Umbilical cord (tissue), 2 donors: ENCODE measurements around the gene AMBRA1. TPM values are rescaled to one million over a fixed set of nuclear protein-coding genes. Genes with fewer than 3 reads are reported as not detected.
"Not testable (repeated sequence)": the region's sequence is repeated elsewhere in the genome, so short reads cannot be mapped to it uniquely, and the experiment has no call there.

Experiments used
- DNase-seq: peaks from one replicate; pipeline ENCODE4 v3.0.0-alpha.2; 2015; ENCODE audit warnings: low spot score
- total RNA-seq: library from RNA; depleted of rRNA; stranded (reverse); fragments of >200 nt; gene quantifications from one replicate; pipeline ENCODE4 v1.2.3, GENCODE V29; 2014; ENCODE audit warnings: low replicate concordance; ENCODE audit not compliant: insufficient read depth

The AMBRA1 gene
- total RNA-seq, 1 donor from 2014 or later = 48.6 TPM

DNA sequence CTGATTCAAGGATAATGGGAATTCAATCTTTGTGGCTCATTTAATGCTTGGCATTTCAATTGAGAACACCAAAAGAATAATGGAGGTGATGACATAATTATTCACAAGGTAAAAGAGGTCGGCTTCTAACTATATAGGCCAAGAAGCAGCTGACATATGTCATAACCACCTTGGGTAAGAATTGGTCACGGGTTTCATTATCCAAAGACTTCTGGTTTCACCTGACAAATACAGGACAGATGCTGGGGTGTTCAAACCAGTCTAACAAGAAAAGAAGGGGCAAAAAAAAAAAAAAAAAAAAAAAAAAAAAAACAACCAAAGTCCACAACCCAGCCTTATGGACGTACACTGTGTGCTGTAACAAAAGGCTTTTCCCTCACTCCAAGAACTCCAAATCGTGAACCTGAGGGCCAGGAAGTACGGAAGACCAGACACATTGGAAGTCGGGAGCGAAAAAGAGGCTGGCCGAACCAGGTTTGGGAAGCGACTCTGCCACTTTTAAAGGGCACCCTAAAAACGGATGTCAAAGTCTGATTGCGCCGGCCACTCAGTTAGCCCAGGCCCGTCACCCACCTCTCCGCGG lies 22.8 kb upstream of the AMBRA1 start:
- DNase-seq = no peak

DNA sequence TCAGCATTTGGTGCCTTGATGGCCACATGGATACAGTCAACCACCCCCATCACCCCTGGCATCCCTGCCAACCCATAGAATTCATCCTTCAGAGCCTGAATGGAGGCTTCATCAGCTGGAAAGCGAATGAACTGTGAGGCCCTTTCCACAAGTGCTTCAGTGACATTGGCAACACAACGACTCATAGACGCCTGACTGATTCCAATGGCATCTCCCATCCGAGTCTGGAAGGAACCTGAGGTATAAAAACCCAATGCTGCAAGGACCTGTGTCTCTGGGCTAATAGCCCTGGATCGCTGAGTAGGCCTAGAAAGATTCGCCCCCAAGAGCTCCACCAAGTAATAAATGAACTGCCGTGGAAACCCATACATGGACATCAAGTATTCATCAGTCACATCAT lies 21.9 kb upstream of the AMBRA1 start:
- no peak for DNase-seq

DNA sequence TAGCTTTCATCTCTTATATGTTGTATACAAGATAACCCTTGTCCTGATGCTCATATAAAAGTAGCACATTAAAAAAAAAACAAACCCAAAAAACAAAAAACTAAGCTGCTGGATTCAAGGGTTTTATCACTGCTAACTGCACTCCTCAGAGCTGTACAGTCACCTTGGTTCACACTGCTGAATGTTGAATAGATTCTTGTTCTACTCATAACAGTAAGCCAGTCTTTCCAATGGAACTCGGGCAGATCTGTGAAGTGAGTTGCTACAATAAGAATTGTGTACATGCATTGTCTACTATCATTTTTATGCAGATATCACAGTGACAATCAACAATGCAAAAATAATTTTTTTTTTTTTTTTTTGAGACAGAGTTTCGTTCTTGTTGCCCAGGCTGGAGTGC lies 18.5 kb upstream of the AMBRA1 start:
- DNase-seq = no peak

DNA sequence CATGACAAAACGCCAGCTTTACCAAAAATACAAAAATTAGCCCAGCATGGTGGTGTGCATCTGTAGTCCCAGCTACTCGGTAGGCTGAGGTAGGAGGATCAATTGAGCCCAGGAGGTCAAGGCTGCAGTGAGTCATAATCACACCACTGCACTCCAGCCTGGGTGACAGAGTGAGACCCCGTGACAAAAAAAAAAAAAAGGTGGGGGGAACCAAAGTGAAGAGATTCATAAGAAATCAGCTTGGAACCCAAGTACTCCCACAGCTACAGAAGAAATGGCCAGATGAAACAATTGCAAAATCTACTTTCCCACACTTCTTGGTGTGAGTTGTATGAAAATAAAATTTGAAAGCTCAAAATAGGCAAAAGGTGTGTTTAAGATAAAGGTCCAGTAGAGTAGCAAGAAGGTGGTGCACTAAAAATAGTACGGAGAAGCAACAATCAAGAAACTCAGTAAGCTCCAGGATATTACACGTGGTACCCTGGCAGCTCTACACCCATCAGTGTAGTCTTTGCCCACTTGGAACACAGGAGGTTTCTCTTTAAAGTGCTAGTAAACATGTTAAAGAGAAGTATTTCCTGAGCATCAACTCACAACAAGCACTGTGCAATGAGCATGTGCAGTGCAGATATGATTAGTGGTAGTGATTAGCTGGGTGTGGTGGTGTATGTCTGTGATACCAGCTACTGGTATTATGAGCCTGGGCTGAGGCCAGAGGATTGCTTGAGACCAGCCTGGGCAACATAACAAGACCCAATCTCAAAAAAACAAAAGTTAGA lies 17.9 kb upstream of the AMBRA1 start:
- peak; percentile 44 for DNase-seq

DNA sequence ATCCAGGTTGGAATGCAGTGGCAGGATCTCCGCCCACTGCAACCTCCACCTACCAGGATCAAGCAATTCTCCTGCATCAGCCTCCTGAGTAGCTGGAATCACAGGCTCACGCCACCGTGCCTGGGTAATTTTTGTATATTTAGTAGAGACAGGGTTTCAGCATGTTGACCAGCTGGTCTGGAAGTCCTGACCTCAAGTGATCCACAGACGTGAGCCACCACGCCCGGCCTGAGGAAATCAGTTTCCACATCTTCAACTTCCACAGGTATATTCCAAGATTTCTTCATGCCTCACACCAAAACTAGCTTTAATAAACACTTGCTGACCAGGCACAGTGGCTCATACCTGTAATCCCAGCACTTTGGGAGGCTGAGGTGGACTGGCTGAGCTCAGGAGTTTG lies 15.6 kb upstream of the AMBRA1 start:
- no peak for DNase-seq

DNA sequence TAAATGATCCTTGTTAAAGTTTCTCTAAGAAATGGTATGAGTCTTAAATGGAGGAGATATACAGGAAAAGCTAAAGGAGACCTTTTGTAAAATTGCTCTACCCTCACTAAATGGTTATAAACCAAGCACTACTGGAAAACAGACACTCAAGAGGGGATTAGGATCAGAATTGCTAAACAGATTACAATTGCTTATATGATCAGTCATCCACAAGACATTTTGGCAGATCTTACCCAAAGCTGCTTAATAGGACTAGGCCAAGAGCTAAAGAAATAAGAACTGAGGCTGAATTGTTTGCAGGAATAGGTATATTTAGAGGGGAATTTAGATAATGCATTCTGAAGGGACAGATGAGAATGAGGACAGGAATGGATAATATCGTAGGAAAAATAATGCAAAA lies 13.7 kb upstream of the AMBRA1 start:
- DNase-seq = no peak

DNA sequence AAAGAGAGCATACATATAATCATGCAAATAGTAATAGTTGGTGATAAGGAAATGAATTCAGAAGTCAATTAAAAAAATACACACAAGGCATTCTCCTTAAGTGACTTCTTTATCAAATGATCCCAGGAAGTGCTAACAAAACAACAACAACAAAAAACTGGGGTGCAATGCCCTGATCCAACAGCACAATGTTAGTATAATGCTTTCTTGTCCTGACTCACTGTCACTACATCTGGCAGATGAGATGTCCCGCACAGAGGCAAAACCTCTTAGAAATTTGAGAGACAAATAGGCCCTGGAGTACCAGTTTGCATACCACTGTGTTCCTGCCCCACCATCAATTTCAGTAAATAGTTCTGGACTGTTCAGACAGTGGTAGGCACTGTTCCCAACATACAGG lies 11.0 kb upstream of the AMBRA1 start:
- DNase-seq = no peak

DNA sequence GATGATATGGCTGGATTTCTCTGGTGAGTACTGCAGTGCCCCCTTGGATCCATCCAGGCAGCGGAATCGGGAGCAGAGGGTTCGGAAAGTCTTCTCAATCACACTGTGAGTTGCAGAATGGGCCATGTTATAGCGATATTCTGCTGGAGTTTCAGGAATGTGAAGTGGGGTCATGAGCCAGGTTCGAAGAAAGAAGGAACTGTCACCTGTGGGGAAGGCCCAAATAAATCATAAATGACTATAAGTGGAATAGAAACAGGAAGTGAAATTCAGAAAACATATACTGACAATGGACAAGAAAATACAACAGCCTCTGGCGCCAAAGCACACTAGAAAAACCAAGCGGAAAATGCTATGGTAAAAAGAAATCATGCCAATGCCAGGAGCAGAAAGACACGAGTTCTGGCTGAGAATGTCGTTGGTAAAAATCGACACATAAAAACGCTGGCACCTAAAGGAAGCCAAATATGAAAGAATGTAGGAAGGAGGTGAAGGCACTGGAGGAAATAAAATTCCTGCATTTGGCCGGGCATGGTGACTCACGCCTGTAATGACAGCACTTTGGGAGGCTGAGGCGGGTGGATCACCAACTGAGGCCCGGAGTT lies 10.0 kb upstream of the AMBRA1 start:
- no peak for DNase-seq

DNA sequence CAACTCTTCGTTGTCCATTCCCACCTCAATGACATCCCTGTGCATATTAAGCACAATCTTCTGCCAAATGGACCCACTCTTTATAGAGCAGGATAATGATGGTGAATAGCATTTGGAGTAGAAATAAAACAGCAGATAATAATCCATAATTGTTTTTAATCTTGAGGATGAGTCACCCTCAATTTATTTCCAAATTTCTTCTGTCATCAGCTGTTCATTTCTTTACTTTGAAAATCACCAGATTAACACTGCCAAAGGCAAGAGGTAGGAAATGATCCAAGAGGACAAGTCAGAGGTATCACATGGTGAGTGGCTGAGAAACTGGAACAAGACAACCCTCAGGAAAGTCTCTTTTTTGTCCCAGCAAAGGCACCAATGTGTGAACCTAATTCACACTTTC lies 7.3 kb upstream of the AMBRA1 start:
- DNase-seq = no peak

DNA sequence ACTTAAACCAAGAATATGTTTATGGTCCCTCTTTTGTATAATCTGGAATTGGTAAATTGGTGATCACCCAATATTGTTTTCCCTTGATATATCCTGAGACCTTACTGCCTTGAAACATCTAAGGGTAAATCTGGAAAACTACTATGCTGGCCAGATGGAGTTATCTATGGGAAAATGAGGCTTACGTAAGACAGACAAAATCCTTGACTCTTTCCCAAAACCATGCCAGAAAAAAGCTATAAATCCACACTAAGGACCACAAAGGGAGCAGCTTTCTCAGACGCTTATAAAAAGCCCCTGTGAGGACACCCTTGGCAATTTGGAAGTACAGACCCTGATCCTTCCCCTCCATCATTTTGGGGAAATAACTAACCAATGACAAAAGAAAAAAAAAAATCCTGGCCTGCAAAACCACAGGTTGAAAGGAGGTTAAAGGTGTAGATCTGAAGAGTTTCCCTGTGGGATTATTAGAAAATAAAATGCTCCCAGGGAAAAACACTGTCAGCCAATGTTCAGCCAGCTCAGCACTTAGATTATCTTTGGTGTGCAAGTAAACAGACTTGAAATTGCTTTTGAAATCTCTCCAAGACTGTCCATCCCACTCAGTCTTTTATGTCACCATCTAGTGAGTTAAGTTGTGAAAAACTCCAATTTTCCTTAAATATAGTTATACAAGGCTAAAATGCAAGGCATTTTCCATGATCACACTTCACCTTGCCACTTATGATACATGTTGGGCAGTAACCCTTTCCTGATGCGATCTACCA lies 6.6 kb upstream of the AMBRA1 start:
- DNase-seq = no peak

DNA sequence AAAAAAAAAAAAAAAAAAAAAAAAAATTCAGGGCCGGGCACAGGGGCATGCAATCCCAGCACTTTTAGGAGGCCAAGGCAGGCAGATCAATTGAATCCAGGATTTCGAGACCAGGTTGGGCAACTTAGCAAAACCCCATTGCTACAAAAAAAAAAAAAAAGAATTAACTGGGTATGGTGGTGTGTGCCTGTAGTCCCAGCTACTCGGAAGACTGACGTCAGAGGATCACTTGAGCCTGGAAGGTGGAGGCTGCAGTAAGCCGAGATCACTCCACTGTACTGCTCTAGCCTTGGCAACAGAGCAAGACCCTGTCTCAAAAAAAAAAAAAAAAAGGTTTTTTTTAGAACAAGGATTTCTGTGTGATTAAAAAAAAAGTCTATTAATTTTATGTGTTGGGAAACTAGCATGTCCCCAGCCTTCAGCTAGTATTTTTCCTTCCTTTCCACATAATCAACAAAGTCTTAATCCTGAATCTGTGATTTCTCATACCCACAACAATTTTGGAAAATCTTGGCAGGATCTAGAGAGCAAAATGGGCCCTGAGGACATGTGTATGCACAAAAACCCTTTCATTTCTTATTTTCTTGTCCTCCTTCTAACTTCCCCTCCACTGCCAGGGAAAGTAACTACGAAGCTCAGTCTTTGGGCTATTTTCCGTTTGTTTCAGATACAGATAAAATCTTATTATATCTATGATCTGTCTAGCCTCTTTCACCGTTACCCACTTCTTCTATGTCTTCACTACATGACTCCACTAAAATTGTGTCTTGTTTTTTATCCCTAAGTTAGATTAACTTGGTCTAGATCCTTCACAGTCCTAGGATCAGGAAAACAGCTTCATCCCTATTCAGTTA lies 5.7 kb upstream of the AMBRA1 start:
- no peak for DNase-seq

DNA sequence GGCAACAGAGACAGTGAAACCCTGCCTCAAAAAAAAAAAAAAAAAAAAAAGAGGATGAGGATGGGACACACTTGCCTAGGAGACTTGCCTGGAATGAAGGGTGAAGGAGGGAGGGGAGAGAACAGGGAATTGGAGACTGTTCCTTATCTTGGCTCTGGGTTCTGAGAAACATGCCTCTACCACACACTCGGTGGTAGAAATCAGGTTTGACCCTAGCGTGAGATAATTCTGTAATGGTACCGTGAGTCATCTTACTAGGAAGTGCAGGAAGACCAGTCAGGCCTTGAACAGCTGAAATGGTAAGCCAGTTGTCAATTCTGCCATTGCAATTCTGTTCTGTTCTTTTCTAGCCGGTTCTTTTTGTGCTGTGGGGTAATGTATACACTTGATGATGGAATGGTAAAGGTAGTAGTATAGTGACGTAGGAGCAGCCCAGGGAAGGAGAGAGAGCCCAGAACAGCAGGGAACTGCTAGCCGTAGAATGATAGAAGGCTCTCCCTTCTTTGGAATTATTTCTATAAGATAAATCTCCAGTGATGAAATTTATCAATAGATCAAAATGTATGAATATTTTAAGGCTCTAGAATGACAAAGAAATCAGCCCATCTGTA lies 3.9 kb upstream of the AMBRA1 start:
- no peak for DNase-seq

DNA sequence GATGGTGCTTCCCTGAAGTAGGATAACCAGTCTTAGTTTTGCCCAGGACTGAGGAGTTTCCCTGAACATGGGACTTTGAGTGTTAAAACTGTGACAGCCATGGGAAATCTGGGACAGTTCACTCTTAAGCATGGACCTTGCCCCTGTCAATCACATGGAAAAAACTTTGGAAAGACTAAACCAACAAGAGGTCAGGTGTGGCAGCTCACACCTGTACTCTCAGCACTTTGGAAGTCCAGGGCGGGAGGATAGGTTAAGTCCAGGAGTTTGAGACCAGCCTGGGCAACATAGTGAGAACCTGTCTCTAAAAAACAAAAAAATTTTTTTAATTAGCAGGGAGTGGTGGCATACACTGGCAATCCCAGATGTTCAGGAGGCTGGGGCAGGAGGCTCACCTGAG lies 3.3 kb upstream of the AMBRA1 start:
- no peak for DNase-seq

DNA sequence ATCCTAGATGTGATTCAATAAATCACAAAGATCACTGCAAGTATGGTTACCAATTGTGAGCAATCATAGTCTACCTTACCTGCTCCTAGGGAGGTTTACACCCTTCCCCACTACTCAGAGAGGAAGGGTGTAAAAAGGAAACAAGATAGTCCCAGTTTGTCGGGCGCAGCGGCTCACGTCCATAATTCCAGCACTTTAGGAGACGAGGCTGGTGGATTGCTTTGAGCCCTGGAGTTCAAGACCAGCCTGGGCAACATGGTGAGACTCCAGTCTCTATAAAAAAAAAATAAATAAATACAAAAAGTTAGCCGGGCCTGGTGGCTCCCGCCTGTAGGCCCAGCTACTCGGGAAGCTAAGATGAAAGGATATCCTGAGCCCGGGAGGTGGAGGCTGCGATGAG lies 962 bp upstream of the AMBRA1 start:
- no peak for DNase-seq

DNA sequence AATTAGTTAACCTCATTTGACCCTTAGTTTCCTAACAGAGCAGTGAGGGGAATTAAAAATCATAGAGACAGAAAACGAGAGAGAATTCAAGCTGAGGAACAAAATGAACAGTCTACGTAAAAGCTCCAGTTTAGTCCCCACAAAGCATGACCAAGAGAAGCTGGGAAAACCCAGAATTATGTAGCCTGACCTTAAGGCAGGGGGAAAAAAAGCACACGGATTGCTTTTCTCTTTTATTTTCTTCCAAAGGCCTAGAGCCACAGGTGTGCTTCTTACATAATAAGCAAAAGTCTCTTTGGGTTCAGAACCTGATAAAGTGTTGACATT lies 514 bp upstream of the AMBRA1 start:
- no peak for DNase-seq

DNA sequence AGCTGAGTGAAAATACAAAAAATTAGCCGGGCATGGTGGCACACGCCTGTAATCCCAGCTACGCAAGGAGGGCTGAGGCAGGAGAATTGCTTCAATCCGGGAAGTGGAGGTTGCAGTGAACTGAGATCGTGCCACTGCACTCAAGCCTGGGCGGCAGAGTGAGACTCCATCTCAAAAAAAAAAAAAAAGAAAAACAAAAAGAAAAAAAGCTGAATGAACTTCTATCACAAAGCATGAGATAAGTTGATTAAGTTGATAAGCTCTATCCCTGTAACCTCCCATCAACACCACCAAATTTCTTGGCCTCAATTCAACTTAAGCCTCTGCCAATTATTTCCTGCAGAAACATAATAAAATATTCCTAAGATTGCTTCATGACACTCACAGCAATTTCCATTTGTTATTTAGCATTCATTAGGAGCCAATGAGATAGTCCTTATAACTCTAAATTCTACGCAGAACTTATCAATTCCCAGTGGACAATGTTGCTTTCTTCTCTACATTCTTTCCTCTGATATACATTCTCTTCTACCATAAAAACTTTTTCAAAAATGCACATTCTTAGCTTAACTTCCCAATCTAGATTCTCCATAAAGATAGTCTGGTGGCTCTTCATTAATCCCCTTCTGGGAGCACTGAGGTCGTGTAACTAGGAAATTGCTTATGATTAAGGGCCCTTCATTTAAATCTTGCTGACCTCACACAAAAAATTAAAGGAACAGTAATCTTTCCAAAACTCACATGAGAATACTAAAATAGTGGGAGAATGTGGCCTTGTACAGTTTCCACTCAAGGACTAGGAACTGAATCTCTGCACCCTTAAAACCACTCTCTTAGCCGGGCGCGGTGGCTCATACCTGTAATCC lies 2.9 kb downstream of the AMBRA1 start:
- DNase-seq = no peak

DNA sequence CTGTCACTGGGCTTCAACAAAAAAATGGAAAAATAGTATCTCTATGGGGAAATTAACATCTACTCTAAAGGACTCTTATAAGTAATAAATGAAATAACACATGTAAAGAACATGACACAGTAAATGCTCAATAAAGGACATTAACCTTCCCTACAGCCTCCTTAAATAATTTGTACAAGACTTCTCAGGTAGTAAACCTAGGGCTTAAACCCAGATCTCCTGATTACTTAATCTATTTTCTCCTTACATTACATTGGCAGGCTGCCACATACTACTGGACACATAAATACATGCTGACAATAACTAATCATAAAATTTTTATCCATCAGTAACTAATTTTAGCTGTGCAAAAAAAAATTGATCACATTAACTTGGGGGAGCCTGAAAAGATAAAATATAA lies 4.9 kb downstream of the AMBRA1 start:
- DNase-seq = no peak

DNA sequence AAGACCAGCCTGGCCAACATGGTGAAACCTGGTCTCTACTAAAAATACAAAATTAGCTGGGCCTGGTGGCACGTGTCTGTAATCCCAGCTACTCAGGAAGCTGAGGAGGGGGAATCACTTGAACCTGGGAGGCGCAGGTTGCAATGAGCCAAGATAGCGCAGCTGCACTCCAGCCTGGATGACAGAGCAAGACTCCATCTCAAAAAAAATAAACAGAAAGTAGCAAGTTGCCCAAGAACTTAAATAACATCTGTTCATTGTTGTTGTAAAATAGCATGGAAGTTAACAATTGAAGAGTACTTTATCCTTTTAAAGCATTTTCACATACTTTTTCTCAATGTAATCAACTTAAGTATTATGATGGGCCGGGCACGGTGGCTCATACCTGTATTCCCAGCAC lies 5.7 kb downstream of the AMBRA1 start:
- DNase-seq = no peak

DNA sequence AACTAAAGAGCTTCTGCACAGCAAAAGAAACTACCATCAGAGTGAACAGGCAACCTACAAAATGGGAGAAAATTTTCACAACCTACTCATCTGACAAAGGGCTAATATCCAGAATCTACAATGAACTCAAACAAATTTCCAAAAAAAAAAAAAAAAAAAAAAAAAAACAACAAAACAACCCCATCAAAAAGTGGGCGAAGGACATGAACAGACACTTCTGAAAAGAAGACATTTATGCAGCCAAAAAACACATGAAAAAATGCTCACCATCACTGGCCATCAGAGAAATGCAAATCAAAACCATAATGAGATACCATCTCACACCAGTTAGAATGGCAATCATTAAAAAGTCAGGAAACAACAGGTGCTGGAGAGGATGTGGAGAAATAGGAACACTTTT lies 10.3 kb downstream of the AMBRA1 start:
- DNase-seq = not testable (repeated sequence)

DNA sequence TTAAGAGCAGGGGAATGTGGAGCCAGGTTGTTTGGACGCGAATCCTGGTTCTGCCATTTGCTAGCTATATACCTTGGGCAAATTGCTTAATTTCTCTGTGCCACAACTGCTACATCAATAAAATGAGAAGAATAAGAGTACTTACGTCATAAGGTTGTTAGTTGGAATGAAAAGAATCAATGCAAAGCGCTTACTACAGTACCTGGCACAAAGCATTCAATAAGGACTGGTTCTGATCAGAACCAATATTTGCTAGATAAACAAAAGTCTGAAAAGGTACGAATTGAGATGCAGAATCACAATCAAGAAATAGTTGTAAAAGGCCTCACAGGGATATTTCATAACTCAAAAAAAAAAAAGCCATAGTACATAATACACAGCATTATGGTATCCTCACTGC lies 11.2 kb downstream of the AMBRA1 start:
- DNase-seq = no peak
